Nephron (organoid): ENCODE data around the gene RBM25.
"Not testable (repeated sequence)": the region's sequence is repeated elsewhere in the genome, so short reads cannot be mapped to it uniquely, and the experiment has no call there.

Experiments
- H3K27ac Mint-ChIP-seq, 3 experiments: 2 replicates each; pipeline ENCODE4 v1.8.0; 2020; ENCODE audit warnings: mixed read lengths in 3 of 3, mild to moderate bottlenecking in 2 of 3, moderate library complexity in 1 of 3
- H3K27me3 Mint-ChIP-seq: 2 replicates; pipeline ENCODE4 v1.8.0; 2021; ENCODE audit warnings: low read depth, mild to moderate bottlenecking, moderate library complexity, mixed read lengths
- H3K36me3 Mint-ChIP-seq: 2 replicates; pipeline ENCODE4 v1.8.0; 2020; ENCODE audit warnings: low read depth, mixed read lengths
- H3K4me1 Mint-ChIP-seq: 2 replicates; pipeline ENCODE4 v1.8.0; 2020; ENCODE audit warnings: mixed read lengths
- H3K4me3 Mint-ChIP-seq, 3 experiments: 2 replicates each; pipeline ENCODE4 v1.8.0; 2020; ENCODE audit warnings: mild to moderate bottlenecking in 3 of 3, mixed read lengths in 3 of 3, moderate library complexity in 2 of 3
- H3K9me3 Mint-ChIP-seq: 2 replicates; pipeline ENCODE4 v1.8.0; 2020; ENCODE audit warnings: mixed read lengths
- TF ChIP-seq, protein P1 (sequence below), 3 experiments: fragments of 200-600 bp; sonication (generic); IDR thresholded peaks; one replicate each; pipeline ENCODE4 v1.5.0; 2021; ENCODE audit warnings: antibody characterized with exemption in 3 of 3; ENCODE audit not compliant: unreplicated experiment in 3 of 3

The RBM25 gene

DNA sequence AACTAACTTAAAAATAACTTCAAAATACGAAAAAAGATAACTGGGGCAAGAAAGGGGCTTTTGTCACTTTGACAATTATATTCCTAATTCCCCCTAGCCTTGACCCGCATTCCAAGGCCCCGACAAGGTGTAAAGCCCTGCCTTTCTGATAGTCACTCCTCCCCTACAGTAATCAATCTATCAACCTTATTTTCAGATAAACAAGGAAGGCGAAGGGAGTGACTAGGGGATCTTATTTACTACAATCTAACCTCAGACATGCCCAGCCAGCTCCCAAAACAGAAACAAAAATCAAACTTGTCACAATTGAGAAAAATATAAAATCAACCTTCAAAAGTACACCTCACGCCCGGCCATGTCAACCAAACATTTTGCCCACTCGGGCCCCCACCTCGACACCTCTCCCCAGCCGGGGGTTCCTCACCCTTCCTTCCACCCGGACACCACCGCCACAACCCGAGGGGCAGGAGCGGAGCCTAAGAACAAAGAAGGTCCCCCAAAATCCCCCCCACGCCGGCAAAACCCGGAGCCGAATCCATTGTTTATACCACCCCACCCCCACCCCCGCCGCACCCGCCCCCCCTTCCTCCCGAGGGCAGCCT is 32.0 kb upstream of the RBM25 start:
- H3K4me3 Mint-ChIP-seq: peak overlapping the region; percentile 93 to 98 (median 98)
- TF ChIP-seq, protein P1, sequence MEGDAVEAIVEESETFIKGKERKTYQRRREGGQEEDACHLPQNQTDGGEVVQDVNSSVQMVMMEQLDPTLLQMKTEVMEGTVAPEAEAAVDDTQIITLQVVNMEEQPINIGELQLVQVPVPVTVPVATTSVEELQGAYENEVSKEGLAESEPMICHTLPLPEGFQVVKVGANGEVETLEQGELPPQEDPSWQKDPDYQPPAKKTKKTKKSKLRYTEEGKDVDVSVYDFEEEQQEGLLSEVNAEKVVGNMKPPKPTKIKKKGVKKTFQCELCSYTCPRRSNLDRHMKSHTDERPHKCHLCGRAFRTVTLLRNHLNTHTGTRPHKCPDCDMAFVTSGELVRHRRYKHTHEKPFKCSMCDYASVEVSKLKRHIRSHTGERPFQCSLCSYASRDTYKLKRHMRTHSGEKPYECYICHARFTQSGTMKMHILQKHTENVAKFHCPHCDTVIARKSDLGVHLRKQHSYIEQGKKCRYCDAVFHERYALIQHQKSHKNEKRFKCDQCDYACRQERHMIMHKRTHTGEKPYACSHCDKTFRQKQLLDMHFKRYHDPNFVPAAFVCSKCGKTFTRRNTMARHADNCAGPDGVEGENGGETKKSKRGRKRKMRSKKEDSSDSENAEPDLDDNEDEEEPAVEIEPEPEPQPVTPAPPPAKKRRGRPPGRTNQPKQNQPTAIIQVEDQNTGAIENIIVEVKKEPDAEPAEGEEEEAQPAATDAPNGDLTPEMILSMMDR (IDR thresholded peaks at IDR 0.05; ENCODE audit: unreplicated experiment in 3 of 3): no peak
- no peaks in the 10 kb centered on the region for H3K27me3 Mint-ChIP-seq
- H3K36me3 Mint-ChIP-seq: peaks cover 27% of the 10 kb centered on the region
- H3K9me3 Mint-ChIP-seq: no peaks in the 10 kb centered on the region
- H3K4me1 Mint-ChIP-seq: peaks cover 40% of the 10 kb centered on the region
- H3K27ac Mint-ChIP-seq: peak overlapping the region; percentile 40 to 75 (median 54)

DNA sequence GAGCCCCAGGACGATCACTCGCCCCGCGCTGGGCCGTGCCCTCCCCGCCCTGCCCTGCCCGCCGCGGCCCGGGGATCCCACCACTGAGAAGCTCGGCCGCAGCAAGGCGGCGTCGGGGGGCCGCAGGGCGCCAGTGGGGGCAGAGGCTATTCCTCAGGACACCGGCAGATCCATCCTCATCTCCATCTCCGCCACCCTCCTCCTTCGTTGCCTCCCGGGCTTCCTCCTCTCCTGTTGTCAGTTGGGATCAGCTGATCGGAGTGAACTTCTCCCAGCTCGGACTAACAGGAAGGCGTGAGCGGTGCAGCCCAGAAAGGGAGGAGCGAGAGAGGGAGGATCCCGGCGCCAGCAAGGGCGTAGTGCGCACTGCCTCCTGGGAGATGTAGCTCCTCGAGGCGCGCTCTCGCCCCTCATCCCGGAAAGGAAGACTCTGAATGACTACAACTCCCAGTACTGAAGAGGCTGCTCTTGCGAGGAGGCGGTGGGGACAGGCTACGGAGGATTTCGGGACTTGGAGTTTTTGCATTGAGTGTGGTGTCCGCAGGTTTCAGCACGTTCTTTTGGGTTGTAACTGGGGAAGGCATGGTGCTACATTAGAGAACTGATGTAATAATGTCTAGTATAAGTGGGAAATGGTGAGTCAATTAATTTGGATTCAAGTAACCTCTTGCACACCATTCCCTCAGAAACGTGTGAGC is 31.3 kb upstream of the RBM25 start, which contains the start of gene ZFYVE1:
ZFYVE1 (minus strand) TSS at position 262 of the 698 bp plus-strand sequence. CDS start 2,598 bp downstream, outside the sequence.
- peaks cover 34% of the 10 kb centered on the region for H3K4me1 Mint-ChIP-seq
- TF ChIP-seq, protein P1 (IDR thresholded peaks at IDR 0.05; ENCODE audit: unreplicated experiment in 3 of 3): no peak
- peak within 1 kb of the TSS; percentile 93 to 98 (median 98) for H3K4me3 Mint-ChIP-seq
- H3K27me3 Mint-ChIP-seq: no peaks in the 10 kb centered on the region
- H3K36me3 Mint-ChIP-seq: peaks cover 20% of the 10 kb centered on the region
- H3K27ac Mint-ChIP-seq: peak within 1 kb of the TSS; percentile 40 to 83 (median 54)
- no peaks in the 10 kb centered on the region for H3K9me3 Mint-ChIP-seq

DNA sequence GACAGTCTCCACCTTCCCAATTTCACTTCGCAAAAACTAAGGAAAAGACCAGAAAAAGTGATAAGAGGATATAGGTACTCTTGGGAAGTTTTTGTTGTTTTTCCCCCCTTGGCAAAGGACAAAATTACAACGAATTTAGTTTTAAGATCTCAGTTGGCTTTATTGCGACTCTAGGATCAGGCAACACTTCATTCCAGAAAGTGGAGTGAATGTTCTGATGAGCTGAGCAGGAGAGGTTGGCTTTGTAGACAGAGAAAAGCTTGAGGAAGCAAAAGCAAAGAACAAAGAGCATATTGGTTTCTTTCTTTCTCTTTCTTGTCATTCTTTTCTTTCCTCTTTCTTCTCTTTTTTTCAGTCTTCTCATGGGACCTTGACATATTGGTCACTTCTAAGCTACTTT is 30.8 kb upstream of the RBM25 start:
- TF ChIP-seq, protein P1 (IDR thresholded peaks at IDR 0.05; ENCODE audit: unreplicated experiment in 3 of 3): no peak
- H3K36me3 Mint-ChIP-seq: peaks cover 16% of the 10 kb centered on the region
- H3K9me3 Mint-ChIP-seq: no peaks in the 10 kb centered on the region
- H3K4me1 Mint-ChIP-seq: peaks cover 30% of the 10 kb centered on the region
- no peaks in the 10 kb centered on the region for H3K27me3 Mint-ChIP-seq
- peak overlapping the region; percentile 92 to 95 (median 93) for H3K4me3 Mint-ChIP-seq
- peak overlapping the region in 2 of 3 experiments; percentile 40 to 43 for H3K27ac Mint-ChIP-seq

DNA sequence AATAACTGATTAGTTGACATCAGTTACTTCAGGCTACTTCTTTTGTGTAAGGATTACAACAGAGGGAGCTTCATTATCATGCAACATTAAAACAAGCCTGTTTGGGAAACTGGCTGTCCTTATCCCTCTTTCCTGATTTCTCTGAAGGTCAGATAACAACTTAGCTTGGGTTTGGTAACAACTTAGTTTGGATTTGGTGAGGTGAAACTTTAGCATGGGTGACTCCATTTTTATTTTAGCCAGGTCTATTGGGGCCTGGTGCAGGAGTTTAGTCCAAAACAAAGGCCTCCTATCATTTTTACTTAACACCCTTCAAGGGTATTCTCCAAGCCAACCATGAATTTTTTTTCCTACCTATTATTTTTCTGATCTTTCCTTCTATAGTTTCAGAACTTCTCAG is 30.4 kb upstream of the RBM25 start:
- H3K36me3 Mint-ChIP-seq: peaks cover 13% of the 10 kb centered on the region
- peak overlapping the region in 2 of 3 experiments; percentile 92 to 95 for H3K4me3 Mint-ChIP-seq
- H3K27me3 Mint-ChIP-seq: no peaks in the 10 kb centered on the region
- TF ChIP-seq, protein P1 (IDR thresholded peaks at IDR 0.05; ENCODE audit: unreplicated experiment in 3 of 3): no peak
- H3K4me1 Mint-ChIP-seq: peaks cover 26% of the 10 kb centered on the region
- no peaks in the 10 kb centered on the region for H3K9me3 Mint-ChIP-seq
- H3K27ac Mint-ChIP-seq: no peak overlapping the region

DNA sequence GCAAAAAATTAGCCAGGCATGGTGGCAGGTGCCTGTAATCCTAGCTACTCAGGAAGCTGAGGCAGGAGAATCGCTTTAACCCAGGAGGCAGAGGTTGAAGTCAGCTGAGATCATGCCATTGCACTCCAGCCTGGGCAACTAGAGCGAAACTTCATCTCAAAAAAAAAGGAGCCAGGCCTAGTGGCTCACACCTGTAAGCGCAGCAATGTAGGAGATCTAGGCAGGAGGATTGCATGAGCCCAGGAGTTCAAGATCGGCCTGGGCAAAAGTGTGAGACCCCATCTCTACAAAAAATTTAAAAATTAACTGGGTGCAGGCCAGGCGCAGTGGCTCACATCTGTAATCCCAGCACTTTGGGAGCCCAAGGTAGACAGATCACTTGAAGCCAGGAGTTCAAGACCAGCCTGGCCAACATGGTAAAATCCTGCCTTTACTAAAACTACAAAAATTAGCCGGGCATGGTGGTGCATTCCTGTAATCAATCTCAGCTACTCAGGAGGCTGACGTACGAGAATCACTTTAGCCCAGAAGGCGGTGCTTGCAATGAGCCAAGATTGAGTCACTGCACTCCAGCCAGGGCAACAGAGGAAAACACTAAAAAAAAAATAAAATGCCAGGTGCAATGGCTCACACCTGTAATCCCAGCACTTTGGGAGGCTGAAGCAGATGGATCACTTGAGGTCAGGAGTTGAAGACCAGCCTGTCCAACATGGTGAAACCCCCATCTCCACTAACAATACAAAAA is 21.5 kb upstream of the RBM25 start:
- H3K27me3 Mint-ChIP-seq, H3K27ac Mint-ChIP-seq, H3K4me1 Mint-ChIP-seq: not testable (repeated sequence)

DNA sequence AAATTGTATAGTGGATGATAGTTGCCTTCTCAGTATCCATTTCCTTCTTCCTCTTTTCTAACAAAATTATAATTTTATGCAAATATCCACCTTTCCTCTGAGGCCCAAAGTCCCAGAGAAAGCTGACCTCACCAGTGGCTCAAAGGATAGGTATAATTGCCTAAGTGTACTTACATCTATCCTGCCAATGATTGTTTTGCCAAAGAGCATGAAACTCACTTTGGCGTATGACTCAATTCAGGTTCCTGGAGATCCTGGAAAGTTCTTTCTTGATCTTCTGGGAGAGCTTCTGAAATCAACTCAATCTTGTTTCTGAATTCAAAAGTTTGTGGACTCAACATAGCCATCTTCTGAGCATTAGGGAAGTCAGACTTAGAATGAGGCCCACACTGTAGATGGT is 10.5 kb upstream of the RBM25 start:
- TF ChIP-seq, protein P1 (IDR thresholded peaks at IDR 0.05; ENCODE audit: unreplicated experiment in 3 of 3): no peak
- no peaks in the 10 kb centered on the region for H3K4me1 Mint-ChIP-seq

More for the DNA sequence above, 21.5 kb upstream of the RBM25 start:
- not testable (repeated sequence) for H3K36me3 Mint-ChIP-seq, H3K4me3 Mint-ChIP-seq, H3K9me3 Mint-ChIP-seq

More for the DNA sequence above, 10.5 kb upstream of the RBM25 start:
- H3K27me3 Mint-ChIP-seq: no peaks in the 10 kb centered on the region
- H3K27ac Mint-ChIP-seq: no peak overlapping the region
- H3K4me3 Mint-ChIP-seq: no peak overlapping the region
- no peaks in the 10 kb centered on the region for H3K36me3 Mint-ChIP-seq
- no peaks in the 10 kb centered on the region for H3K9me3 Mint-ChIP-seq
